Sigmoid colon (tissue), 7 donors: ENCODE data around the gene C14orf119. TPM values are rescaled to one million over a fixed set of nuclear protein-coding genes. Genes with fewer than 3 reads are reported as not detected.
A peak's percentile ranks its signal among the peaks of the same experiment; 100 is the strongest.

ENCODE experiments used
- DNase-seq: peaks from one replicate; pipeline ENCODE4 v3.0.0-alpha.2; 2019
- H3K27ac ChIP-seq, 4 donors: fragments of 200-600 bp; sonication (generic); one replicate each; pipeline ENCODE4 v1.5.1; 2016 to 2019; ENCODE audit warnings: mild to moderate bottlenecking in 1 of 4
- H3K27me3 ChIP-seq, 3 donors: fragments of 200-600 bp; sonication (generic); one replicate each; pipeline ENCODE4 v1.5.1; 2019; ENCODE audit warnings: mild to moderate bottlenecking in 1 of 3
- H3K36me3 ChIP-seq, 4 donors: fragments of 200-600 bp; sonication (generic); one replicate each; pipeline ENCODE4 v1.5.1; 2016 to 2019
- H3K4me1 ChIP-seq, 4 donors: fragments of 200-600 bp; sonication (generic); one replicate each; pipeline ENCODE4 v1.5.1; 2017 to 2019
- H3K4me3 ChIP-seq, 4 donors: fragments of 200-600 bp; sonication (generic); one replicate each; pipeline ENCODE4 v1.5.1; 2017 to 2019; ENCODE audit warnings: mild to moderate bottlenecking in 2 of 4, moderate library complexity in 1 of 4
- H3K9me3 ChIP-seq, 4 donors: fragments of 200-600 bp in 3 of 4; sonication (generic) in 3 of 4; one replicate each; pipeline versions ENCODE4 v1.5.1 to v1.6.1; 2013 to 2019
- CTCF ChIP-seq, 4 experiments: fragments of 450-650 bp in 3 of 4; fragments of 200-600 bp in 1 of 4; IDR thresholded peaks; one replicate each; pipeline ENCODE4 v1.5.1; 2016 to 2019; ENCODE audit warnings: antibody characterized with exemption in 4 of 4, mild to moderate bottlenecking in 3 of 4, moderate library complexity in 2 of 4
- EP300 ChIP-seq, 4 donors: sonication (generic); formaldehyde crosslinking; IDR thresholded peaks; one replicate each; pipeline ENCODE4 v1.6.1; 2017; ENCODE audit warnings: antibody characterized with exemption in 4 of 4
- POLR2A ChIP-seq, 2 donors: fragments of 450-650 bp; IDR thresholded peaks; one replicate each; pipeline ENCODE4 v1.6.1; 2016; ENCODE audit warnings: antibody characterized with exemption in 2 of 2, mild to moderate bottlenecking in 2 of 2, moderate library complexity in 2 of 2
- POLR2AphosphoS5 ChIP-seq, 4 donors: sonication (generic); formaldehyde crosslinking; IDR thresholded peaks; one replicate each; pipeline ENCODE4 v1.6.1; 2017; ENCODE audit warnings: antibody characterized with exemption in 4 of 4
- WGBS, 2 donors: extraction: QIAGEN DNeasy Blood & Tissue Kit; methylation state at CpG; one replicate each; pipeline ENCODE4 v1.1.7; 2013; 5-methylcytosine and 5-hydroxymethylcytosine counted together
- intact Hi-C: fragments of 100-400 bp; cut with DNase I; formaldehyde crosslinking; loops from one replicate; pipeline ENCODE4 v1.15.1; 2023
- polyA plus RNA-seq, 3 donors: library from polyadenylated mRNA; stranded (reverse); fragments of 200-250 nt; gene quantifications; one replicate each; pipeline ENCODE4 v1.2.3, GENCODE V29; 2013
- total RNA-seq, 4 donors: library from RNA; depleted of rRNA; stranded (reverse); fragments of >200 nt; gene quantifications; one replicate each; pipeline ENCODE4 v1.1.0, GENCODE V29; 2016
- donor health status: healthy with polysubstance abuse.
- donor health status: Bipolar disorder and iron deficiency.
- donor health status: healthy.

C14orf119 gene
- total and polyA plus RNA-seq, 7 donors = 22.4 to 94.3 (median 38.9) TPM

- intact Hi-C loops = no loop called here
- Histone ChIP-seq H3K36me3 (peaks cover 6 to 70% (median 51%) of the 10 kb centered on the region in 4 donors), H3K4me1 (peaks cover 0 to 41% (median 38%) of the 10 kb centered on the region in 4 donors), H3K27ac (peak overlapping the region; percentile 75 to 87 (median 84)), H3K9me3 (no peaks in the 10 kb centered on the region), H3K4me3 (peak overlapping the region; percentile 49 to 63 (median 54)), H3K27me3 (no peaks in the 10 kb centered on the region)
- peak; percentile 95 for DNase-seq
- WGBS, 2 donors = 1 to 2% methylated on average over 14 of the region's 14 CpGs
- TF ChIP-seq POLR2AphosphoS5 (IDR thresholded peaks at IDR 0.05) (peak; percentile 29 to 77 (median 72)), CTCF (IDR thresholded peaks at IDR 0.05) (no peak), POLR2A (IDR thresholded peaks at IDR 0.05) (peak in 1 of 2 donors; percentile 28), EP300 (IDR thresholded peaks at IDR 0.05) (no peak)
Observed at GRCh38 chr14:23071244-23071920, 23.9 kb upstream of the C14orf119 start.

GRCh38 chr14:23071921-23072539 lies 23.3 kb upstream of the C14orf119 start:
- Histone ChIP-seq H3K4me1 (peaks cover 0 to 41% (median 38%) of the 10 kb centered on the region in 4 donors), H3K27ac (peak overlapping the region; percentile 75 to 87 (median 84)), H3K9me3 (no peaks in the 10 kb centered on the region), H3K4me3 (peak overlapping the region in 3 of 4 donors; percentile 50 to 63 (median 58)), H3K27me3 (no peaks in the 10 kb centered on the region), H3K36me3 (peaks cover 9 to 70% (median 52%) of the 10 kb centered on the region in 4 donors)
- no peak for DNase-seq
- TF ChIP-seq EP300 (IDR thresholded peaks at IDR 0.05) (no peak), POLR2AphosphoS5 (IDR thresholded peaks at IDR 0.05) (no peak), CTCF (IDR thresholded peaks at IDR 0.05) (no peak), POLR2A (IDR thresholded peaks at IDR 0.05) (no peak)
- intact Hi-C loops = no loop called here
- 33 to 62% methylated on average over 5 of the region's 5 CpGs for WGBS, 2 donors

DNA sequence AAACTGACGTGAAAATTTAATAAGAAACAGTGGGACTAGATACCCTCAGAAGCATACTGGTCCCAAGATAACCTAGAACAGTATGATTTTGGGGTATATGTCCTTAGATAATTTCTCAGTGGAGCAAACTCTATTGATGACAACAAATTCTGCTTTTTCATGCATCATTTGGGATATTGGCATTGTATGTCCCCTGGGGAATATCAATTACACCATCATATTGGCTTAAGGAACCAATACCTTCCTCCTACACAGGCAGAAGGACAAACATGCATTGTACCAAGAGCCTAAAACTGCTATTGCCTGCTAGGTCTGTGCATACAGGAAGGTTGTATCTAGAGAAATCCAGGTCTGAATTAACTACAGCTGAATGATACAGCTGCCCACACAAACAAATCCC lies 20.4 kb upstream of the C14orf119 start:
- Histone ChIP-seq H3K36me3 (peaks cover 34 to 78% (median 59%) of the 10 kb centered on the region in 4 donors), H3K9me3 (no peaks in the 10 kb centered on the region), H3K4me3 (no peak overlapping the region), H3K27ac (no peak overlapping the region), H3K27me3 (no peaks in the 10 kb centered on the region), H3K4me1 (peaks cover 0 to 41% (median 29%) of the 10 kb centered on the region in 4 donors)
- intact Hi-C loops = no loop called here
- WGBS, 2 donors = 95 to 97% methylated on average over 1 of the region's 1 CpG
- TF ChIP-seq POLR2A (IDR thresholded peaks at IDR 0.05) (no peak), POLR2AphosphoS5 (IDR thresholded peaks at IDR 0.05) (no peak), EP300 (IDR thresholded peaks at IDR 0.05) (no peak), CTCF (IDR thresholded peaks at IDR 0.05) (no peak)
- no peak for DNase-seq

- 68 to 71% methylated on average over 5 of the region's 5 CpGs for WGBS, 2 donors
- Histone ChIP-seq H3K9me3 (no peaks in the 10 kb centered on the region), H3K27me3 (no peaks in the 10 kb centered on the region), H3K27ac (peak overlapping the region in 1 of 4 donors; percentile 9), H3K4me1 (peaks cover 0 to 24% (median 13%) of the 10 kb centered on the region in 4 donors), H3K36me3 (peaks cover 47 to 98% (median 77%) of the 10 kb centered on the region in 4 donors), H3K4me3 (no peak overlapping the region)
- intact Hi-C loops = no loop called here
- TF ChIP-seq CTCF (IDR thresholded peaks at IDR 0.05) (peak in 2 of 4 experiments; percentile 32 to 55), EP300 (IDR thresholded peaks at IDR 0.05) (no peak)
- no peak for DNase-seq
Observed at GRCh38 chr14:23076785-23077408, 18.4 kb upstream of the C14orf119 start.
